Right atrium auricular region (tissue), 2 donors: Measurements from ENCODE around the gene DNAJC17. TPM values are rescaled to one million over a fixed set of nuclear protein-coding genes. Genes with fewer than 3 reads are reported as not detected.

Experiments
- DNase-seq: peaks from one replicate; pipeline ENCODE4 v3.0.0-alpha.2; 2019; ENCODE audit warnings: low spot score
- H3K27ac ChIP-seq, 2 donors: fragments of 200-600 bp; sonication (generic); 1 replicate in 1 of 2; 2 replicates in 1 of 2; pipeline ENCODE4 v1.5.1; 2016 to 2019
- H3K27me3 ChIP-seq, 2 donors: fragments of 200-600 bp; sonication (generic); one replicate each; pipeline versions ENCODE4 v1.5.1 to v1.6.0; 2017 to 2019
- H3K36me3 ChIP-seq: fragments of 200-600 bp; sonication (generic); one replicate; pipeline ENCODE4 v1.5.1; 2016
- H3K4me1 ChIP-seq, 2 donors: fragments of 200-600 bp; sonication (generic); one replicate each; pipeline versions ENCODE4 v1.5.1 to v1.6.0; 2017 to 2019
- H3K4me3 ChIP-seq, 2 donors: fragments of 200-600 bp; sonication (generic); 1 replicate in 1 of 2; 2 replicates in 1 of 2; pipeline ENCODE4 v1.5.1; 2017 to 2019; ENCODE audit warnings: mild to moderate bottlenecking in 1 of 2, moderate library complexity in 1 of 2
- H3K9me3 ChIP-seq, 2 donors: fragments of 200-600 bp; sonication (generic); one replicate each; pipeline ENCODE4 v1.5.1; 2019
- total RNA-seq, 2 donors: library from RNA; depleted of rRNA; stranded (reverse); fragments of >200 nt; gene quantifications; one replicate each; pipeline ENCODE4 v1.1.0, GENCODE V29; 2016
- TF ChIP-seq, protein P1 (sequence below), 2 donors: fragments of 200-600 bp; sonication (generic); IDR thresholded peaks; one replicate each; pipeline ENCODE4 v1.5.1; 2019; ENCODE audit warnings: antibody characterized with exemption in 2 of 2

The DNAJC17 gene
- total RNA-seq, 2 donors from 2014 or later: 11.6 to 15.7 TPM

DNA sequence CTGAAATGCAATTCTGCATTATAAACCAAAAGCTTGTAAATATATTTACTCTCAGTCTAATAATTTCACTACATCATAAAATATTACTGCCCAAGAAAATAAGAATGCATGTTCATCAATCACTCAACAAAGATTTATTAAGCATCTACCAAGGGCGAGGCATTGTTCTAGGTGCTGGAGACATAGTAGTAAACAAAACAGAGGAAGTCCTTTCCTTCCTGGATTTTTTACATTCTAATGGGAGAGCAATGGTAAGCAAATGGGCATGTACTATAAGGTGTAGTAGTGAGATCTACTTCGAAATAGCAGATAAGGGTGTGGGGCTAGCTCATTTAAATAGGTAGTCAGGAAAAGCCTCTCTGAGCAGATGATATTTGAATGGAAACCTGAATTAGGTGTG is 11.2 kb downstream of the DNAJC17 start:
- no peaks in the 10 kb centered on the region for H3K9me3 ChIP-seq
- TF ChIP-seq, protein P1, sequence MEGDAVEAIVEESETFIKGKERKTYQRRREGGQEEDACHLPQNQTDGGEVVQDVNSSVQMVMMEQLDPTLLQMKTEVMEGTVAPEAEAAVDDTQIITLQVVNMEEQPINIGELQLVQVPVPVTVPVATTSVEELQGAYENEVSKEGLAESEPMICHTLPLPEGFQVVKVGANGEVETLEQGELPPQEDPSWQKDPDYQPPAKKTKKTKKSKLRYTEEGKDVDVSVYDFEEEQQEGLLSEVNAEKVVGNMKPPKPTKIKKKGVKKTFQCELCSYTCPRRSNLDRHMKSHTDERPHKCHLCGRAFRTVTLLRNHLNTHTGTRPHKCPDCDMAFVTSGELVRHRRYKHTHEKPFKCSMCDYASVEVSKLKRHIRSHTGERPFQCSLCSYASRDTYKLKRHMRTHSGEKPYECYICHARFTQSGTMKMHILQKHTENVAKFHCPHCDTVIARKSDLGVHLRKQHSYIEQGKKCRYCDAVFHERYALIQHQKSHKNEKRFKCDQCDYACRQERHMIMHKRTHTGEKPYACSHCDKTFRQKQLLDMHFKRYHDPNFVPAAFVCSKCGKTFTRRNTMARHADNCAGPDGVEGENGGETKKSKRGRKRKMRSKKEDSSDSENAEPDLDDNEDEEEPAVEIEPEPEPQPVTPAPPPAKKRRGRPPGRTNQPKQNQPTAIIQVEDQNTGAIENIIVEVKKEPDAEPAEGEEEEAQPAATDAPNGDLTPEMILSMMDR (IDR thresholded peaks at IDR 0.05): no peak
- H3K27me3 ChIP-seq: no peaks in the 10 kb centered on the region
- no peak overlapping the region for H3K4me3 ChIP-seq
- DNase-seq: no peak
- no peaks in the 10 kb centered on the region for H3K4me1 ChIP-seq
- no peak overlapping the region for H3K27ac ChIP-seq
- no peaks in the 10 kb centered on the region for H3K36me3 ChIP-seq

DNA sequence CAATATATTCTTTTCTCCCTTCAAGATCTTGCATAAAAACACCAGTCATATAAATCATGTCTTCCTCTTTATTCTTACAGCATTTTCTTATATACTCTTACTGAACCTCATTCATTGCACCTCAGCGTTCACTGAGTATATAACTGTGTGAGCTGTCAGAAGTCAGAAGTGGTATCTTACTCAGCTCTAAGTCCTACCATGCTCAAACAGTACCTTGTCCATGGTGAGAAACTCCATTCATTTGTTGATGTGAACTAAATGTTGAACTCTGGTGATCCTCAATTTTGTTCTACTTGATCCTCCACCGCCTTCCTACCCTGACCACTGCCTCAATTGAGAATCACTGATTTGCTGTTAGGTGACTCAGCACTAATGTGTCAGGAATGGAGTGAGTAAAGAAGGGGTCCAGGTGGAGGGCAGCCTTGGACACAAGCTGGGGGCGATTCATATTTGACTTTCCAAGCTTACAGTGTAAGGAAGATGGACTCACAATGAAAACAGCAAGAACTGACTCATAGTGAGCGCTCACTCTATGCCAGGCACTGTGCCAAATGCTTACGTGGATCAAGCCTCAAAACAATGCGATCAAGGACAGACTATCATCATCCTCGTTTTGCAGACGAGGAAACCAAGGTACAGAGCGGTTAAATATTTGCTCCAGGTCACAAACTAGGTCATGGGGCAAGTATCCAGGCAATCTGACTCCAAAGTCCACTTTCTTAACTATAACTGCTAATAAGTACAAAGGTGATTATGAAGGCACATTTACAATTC is 13.9 kb downstream of the DNAJC17 start:
- no peaks in the 10 kb centered on the region for H3K4me1 ChIP-seq
- DNase-seq: no peak
- no peak overlapping the region for H3K4me3 ChIP-seq
- no peaks in the 10 kb centered on the region for H3K36me3 ChIP-seq
- H3K27ac ChIP-seq: no peak overlapping the region
- no peaks in the 10 kb centered on the region for H3K9me3 ChIP-seq
- H3K27me3 ChIP-seq: no peaks in the 10 kb centered on the region
- TF ChIP-seq, protein P1 (IDR thresholded peaks at IDR 0.05): no peak

DNA sequence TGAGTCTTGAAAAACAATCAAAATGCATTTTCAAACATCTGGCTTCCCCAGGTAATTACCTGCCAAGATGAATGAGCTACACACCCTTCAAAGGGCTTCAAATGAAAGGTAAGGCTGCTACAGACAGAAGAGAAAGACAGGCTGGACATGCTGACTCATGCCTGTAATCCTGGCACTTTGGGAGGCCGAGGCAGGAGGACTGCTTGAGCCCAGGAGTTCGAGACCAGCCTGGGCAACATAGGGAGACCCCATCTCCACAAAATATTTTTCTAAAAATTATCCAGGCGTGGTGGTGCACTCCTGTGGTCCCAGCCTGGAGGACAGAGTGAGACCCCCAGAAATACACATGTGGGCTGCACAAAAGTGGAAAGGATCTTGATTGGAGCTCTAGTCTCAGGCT is 14.9 kb downstream of the DNAJC17 start:
- peaks cover 0 to 2% of the 10 kb centered on the region in 2 donors for H3K4me1 ChIP-seq
- no peaks in the 10 kb centered on the region for H3K27me3 ChIP-seq
- H3K4me3 ChIP-seq: no peak overlapping the region
- DNase-seq: no peak
- no peak overlapping the region for H3K27ac ChIP-seq
- TF ChIP-seq, protein P1 (IDR thresholded peaks at IDR 0.05): no peak
- H3K36me3 ChIP-seq: no peaks in the 10 kb centered on the region
- no peaks in the 10 kb centered on the region for H3K9me3 ChIP-seq

DNA sequence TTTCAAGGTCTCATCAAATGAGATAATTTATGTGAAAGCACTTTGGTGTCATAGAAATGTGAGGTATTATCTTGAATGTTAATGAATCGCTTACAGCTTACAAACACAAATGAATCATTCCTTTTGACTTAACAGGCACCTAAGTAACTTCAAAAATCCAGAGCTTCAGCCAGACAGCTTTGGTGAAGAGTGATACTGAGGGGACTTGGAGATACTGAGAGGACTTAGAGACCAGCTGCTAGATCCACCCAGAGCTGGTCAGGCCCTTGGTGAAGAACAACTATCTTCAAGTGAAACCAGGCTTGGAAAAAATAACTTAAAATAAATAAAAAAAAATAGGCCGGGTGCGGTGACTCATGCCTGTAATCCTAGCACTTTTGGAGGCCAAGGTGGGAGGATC is 16.6 kb downstream of the DNAJC17 start:
- peaks cover 0 to 11% of the 10 kb centered on the region in 2 donors for H3K4me1 ChIP-seq
- DNase-seq: no peak
- H3K27me3 ChIP-seq: no peaks in the 10 kb centered on the region
- H3K27ac ChIP-seq: no peak overlapping the region
- TF ChIP-seq, protein P1 (IDR thresholded peaks at IDR 0.05): no peak
- H3K4me3 ChIP-seq: no peak overlapping the region
- no peaks in the 10 kb centered on the region for H3K9me3 ChIP-seq
- H3K36me3 ChIP-seq: no peaks in the 10 kb centered on the region

DNA sequence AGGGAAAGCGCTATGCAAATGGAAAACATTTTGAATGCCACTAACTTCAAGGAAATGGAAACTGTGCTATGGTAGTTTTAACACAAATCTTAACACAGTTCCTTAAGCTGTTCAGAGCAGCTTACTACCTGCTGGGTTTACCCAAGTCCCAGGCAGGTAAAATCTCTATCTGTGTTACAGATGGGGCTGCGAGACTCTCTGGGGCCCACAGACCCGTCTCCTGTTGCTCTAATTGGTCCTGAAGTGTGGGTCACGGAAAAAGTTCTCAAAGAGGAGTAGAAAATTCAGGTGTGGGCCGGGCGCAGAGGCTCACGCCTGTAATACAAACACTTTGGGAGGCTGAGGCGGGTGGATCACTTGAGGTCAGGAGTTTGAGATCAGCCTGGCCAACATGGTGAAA is 17.3 kb downstream of the DNAJC17 start:
- Histone ChIP-seq H3K4me3 (no peak overlapping the region), H3K27ac (no peak overlapping the region), H3K36me3 (no peaks in the 10 kb centered on the region)

More for the DNA sequence above, 17.3 kb downstream of the DNAJC17 start:
- Histone ChIP-seq H3K4me1 (peaks cover 0 to 11% of the 10 kb centered on the region in 2 donors), H3K27me3 (no peaks in the 10 kb centered on the region), H3K9me3 (no peaks in the 10 kb centered on the region)
- TF ChIP-seq, protein P1 (IDR thresholded peaks at IDR 0.05): no peak
- no peak for DNase-seq
